Erythroblast (primary cell): ENCODE results near the gene MARK2.

Experiments used
- DNase-seq, 2 experiments: peaks; one replicate each; lab custom pipeline; 2025; lab: John Stamatoyannopoulos, UW
- GATA1 ChIP-seq: IDR thresholded peaks from 2 replicates; pipeline ENCODE4 v1.6.1; 2011; ENCODE audit warnings: low read depth, mild to moderate bottlenecking, control low read depth, low read length, moderate library complexity
- POLR2A ChIP-seq: IDR thresholded peaks from 2 replicates; pipeline ENCODE4 v1.6.1; 2011; ENCODE audit warnings: mild to moderate bottlenecking, low read length

The MARK2 gene

DNA sequence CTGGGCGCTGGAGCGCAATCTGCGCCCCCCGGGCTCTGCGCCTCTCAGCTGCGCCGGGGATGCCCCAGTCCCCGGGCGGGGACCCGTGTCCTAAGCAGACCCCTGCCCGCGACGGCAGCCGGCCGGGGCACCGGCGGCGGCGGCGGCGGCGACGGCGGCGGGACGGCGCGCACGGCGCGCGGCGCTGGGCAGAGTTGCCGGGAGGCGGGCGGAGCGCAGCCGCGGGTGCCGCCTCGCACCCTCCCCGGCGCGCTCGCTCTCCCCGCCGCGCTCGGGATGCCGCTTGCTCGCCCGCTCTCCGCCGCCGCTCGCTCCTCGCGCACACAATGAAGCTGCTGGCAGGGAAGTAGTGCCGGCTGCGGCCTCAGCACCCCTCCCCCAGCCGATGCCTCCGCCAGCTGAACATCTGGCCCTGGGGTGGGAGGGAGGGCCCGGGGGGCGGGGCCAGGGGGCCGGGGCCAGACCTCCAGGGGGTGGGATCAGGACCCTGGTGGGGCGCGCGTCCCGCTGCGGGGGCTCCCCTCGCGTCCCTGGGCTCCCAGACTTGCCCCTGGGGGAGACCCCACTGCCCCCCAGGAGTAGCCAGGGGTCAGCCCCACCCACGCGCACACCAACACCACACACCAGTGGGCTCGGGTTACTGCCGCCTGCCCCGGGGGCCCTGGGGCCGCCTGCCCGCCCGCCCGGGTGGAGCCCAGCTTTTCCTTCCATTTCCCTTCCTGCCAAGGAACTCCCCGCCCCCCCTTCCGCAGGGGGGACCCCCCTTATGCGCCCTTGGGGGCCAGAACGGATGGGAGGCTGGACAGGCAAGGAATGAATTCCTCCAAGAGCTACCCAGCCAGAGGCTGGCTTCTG, 78.2 kb downstream of the MARK2 start, which contains the start of gene RCOR2:
Gene RCOR2, minus strand, starts transcription at position 328 of the 855 bp plus-strand sequence. CDS start 708 bp downstream, outside the sequence.
- DNase-seq, result peak; percentile 73 to 79
- TF ChIP-seq POLR2A (no peak), GATA1 (no peak)

- TF ChIP-seq POLR2A (no peak), GATA1 (no peak)
- peak; percentile 23 to 30 for DNase-seq
Observed at GRCh38 chr11:63917692-63918506, 79.0 kb downstream of the MARK2 start.

DNA sequence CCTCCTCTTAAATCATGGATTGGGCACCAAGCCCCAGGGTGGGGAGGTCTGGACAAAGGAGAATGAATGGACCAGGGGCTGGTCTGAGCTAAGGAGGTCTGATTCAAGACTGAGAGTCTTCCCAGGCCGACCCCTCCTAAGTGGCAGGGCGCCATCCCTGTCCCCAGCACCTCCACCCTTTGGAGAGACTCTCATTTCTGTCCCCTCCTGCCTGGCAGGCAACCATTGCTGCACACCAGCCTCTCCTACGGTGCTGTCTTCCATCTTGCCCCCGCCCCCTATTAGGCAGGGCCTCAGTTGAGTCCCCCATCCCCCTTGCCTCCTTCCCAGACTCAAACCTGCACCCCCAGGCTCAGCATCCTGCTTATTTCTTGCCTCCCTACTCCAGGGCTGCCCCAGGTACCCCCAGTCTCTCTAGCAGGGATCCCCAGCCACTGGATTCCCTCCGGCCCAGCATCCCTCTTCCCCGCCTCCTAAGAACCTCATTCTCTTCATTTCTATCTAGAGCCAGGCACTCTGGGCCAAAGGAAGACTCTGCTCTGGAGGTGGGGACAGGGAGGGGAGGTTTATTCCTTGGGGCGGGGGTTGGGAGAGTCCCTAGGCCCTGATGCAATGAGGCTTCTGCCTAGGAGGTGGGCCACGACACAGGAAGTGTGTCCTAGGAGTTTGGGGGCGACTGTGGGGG, 79.7 kb downstream of the MARK2 start:
- no peak for DNase-seq
- TF ChIP-seq GATA1, result no peak
- TF ChIP-seq POLR2A, result no peak

- DNase-seq, result no peak
- TF ChIP-seq POLR2A (no peak), GATA1 (no peak)
Observed at GRCh38 chr11:63919267-63920125, 80.6 kb downstream of the MARK2 start.

DNA sequence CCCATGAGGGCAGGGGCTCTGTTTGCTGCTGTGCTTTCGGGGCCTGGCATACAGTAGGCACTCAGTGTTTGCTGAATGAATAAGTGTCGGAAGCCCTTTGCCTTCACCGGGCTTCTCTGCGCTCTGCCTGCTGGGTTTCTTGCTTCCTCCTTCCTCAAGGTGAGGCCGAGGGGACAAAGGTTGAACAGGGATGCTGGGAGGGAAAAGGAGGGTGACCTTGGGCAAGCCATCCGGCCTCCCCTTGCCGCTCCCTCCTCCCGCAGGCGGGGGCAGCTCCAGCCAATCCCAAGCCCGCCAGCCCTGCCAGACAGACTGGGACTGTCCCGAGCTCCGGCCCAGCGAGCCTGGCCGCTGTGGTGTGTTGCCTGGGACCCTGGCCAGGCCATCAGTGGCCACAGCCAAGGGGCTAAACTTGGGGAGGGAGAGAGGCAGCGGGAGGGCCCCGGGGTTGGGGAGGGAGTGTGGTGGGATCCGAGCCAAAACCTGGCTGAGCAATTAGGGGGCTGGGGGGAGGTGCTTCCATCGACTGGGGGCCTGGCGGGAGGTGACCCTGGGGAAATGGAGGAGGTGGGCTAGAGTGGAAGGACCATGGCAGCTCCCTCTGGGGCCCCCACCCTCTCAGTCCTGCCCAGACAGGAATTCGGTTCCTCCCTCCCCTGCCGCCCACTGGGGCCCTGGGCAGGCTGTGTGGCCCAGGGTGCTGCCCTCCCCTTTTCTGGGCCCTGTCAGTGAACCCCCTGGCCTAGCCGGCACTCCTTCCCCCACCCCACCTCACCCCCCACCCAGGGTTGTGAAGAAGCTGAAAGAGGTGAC, 81.4 kb downstream of the MARK2 start:
- no peak for DNase-seq

DNA sequence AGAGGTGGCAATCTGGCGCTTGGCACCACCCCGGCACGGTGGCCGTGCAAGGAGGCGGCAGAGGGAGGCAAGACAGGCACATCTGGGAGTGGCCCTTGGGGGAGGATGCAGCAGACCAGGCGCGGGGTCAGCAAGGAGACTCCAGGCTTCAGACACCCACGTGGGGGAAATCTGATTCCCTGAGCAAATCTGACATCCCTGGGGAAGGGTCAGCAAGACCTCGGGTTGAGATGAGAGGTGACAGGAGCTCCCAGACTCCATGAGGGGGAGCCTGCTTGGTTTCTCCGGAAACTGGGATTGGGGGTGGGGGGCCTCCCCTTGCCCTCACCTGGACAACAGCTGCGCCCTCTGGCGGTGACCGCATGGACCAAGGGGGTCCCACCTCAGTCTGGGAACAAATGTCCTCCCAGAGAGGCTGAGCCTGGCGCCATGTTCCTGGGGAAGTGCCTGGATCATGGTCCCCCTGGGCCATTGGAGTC, 82.1 kb downstream of the MARK2 start:
- DNase-seq, result peak; percentile 31 to 53

More for the DNA sequence above, 81.4 kb downstream of the MARK2 start:
- TF ChIP-seq GATA1, result no peak
- no peak for TF ChIP-seq POLR2A

DNA sequence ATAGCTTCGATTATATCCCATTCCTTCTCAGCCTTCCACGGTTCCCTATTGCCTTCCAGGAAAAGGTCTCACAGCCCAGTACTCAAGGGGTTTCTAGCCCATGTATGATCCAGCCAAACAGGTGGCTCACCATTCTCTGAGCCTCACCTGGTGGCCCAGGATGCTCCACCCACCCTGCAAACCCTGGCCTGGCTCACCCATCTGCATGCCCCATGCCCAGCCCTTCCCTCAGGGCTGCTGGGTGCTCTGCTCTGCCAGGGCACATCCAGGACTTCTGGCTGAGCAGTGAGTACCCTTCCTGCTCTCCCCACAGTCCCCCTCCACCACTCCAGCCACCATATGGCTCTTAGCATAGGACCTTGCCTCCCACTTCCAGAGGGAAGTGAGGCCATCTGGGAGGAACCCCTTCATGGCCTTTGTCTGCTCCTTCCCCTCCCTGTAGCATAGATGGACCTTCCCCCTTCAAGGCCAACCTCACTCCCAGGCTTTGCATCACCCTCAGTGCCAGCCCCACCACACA, 83.8 kb downstream of the MARK2 start:
- TF ChIP-seq GATA1 (no peak), POLR2A (no peak)
- DNase-seq, result no peak

More for the DNA sequence above, 82.1 kb downstream of the MARK2 start:
- no peak for TF ChIP-seq POLR2A
- TF ChIP-seq GATA1, result no peak

DNA sequence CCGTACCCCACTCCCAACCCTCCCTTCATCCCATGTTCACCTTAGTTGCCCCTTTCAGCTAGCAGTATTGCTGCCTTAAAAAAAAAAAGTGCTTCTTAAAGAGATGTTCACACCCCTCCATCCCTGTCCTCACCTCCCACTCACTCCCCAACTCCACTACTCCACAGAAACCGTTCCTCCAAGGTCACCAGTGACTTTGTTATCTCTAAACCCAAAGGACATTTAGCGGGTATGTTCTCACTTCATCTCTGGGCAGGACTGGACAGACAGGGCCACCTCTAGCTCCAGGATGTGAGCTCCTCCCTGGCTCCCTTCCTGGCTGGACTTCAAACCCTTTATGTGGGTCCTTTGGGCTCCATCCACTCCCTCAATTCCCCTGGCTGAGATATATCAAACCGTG, 84.4 kb downstream of the MARK2 start:
- DNase-seq, result no peak
- TF ChIP-seq GATA1 (no peak), POLR2A (no peak)

GRCh38 chr11:63929616-63930015, 90.7 kb downstream of the MARK2 start:
- DNase-seq, result no peak
- no peak for TF ChIP-seq POLR2A
- no peak for TF ChIP-seq GATA1

DNA sequence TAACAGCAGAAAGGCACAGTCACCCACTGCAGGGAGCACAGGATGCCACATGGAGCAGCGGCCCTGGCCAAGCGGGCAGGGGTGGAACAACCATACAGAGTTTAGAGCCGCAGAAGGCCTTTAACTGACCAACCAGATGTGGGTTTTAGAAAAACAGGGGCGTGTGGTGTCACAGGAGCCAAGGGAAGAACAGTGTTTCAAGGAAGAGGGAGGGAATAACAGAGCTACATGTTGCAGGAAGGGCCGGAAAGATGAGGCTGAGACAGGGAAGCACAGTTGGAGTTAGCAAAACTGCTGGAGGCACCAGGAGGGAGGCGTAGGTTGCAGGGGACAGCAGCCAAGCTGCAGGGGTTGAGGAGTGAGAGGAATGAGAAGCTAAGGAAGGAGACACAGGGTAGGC, 92.1 kb downstream of the MARK2 start:
- TF ChIP-seq GATA1, result no peak
- no peak for TF ChIP-seq POLR2A
- no peak for DNase-seq

DNA sequence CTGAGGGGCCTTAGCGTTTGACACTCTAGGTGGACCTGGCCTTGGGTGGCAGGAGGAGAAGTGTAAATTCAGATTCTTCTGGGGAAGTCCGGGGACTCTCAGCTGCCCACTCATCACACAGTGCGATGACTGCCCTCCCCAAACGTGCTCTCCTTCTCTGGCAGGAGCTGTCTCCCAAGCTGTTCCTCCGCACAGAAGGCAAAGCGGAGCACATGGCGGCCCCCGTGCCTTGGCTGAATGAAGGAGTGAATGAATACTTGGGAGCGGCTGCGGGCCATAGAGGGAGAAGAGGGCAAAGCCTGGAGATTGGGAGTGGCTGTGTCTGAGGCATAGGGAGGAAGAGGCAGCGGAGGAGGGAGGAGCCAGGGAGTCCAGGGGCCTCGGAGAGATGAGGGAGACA, 93.0 kb downstream of the MARK2 start:
- TF ChIP-seq POLR2A (no peak), GATA1 (no peak)
- no peak for DNase-seq

- no peak for DNase-seq
- TF ChIP-seq GATA1 (no peak), POLR2A (no peak)
Observed at GRCh38 chr11:63933459-63933858, 94.5 kb downstream of the MARK2 start.
